ENCODE data around the gene ZNF526.

The ZNF526 gene

GRCh38 chr19:42274065-42274682 is 54.1 kb downstream of the ZNF526 start:
- no peak for TF ChIP-seq FOXM1 (IDR thresholded peaks at IDR 0.05; ENCODE audit: borderline replicate concordance, low read depth)
- TF ChIP-seq RAD21 (IDR thresholded peaks at IDR 0.05; ENCODE audit: low read depth): no peak
- TF ChIP-seq CEBPB (IDR thresholded peaks at IDR 0.05): no peak
- TF ChIP-seq MAX (IDR thresholded peaks at IDR 0.05): no peak
- no peak for TF ChIP-seq ZBTB7A (IDR thresholded peaks at IDR 0.05; ENCODE audit: low read depth)
- TF ChIP-seq REST (IDR thresholded peaks at IDR 0.05; ENCODE audit: low read depth): no peak
- no peak for TF ChIP-seq TAF1 (IDR thresholded peaks at IDR 0.05; ENCODE audit: low read depth)
- no peak for TF ChIP-seq TEAD4 (IDR thresholded peaks at IDR 0.05)
- no peak for TF ChIP-seq YY1 (IDR thresholded peaks at IDR 0.05; ENCODE audit: low read depth)
- TF ChIP-seq EGR1 (IDR thresholded peaks at IDR 0.05): no peak
- TF ChIP-seq EP300 (IDR thresholded peaks at IDR 0.05; ENCODE audit: borderline replicate concordance): no peak
- no peak for TF ChIP-seq USF1 (IDR thresholded peaks at IDR 0.05)
- no peak for TF ChIP-seq TCF12 (IDR thresholded peaks at IDR 0.05; ENCODE audit: low read depth)
- TF ChIP-seq NFIC (IDR thresholded peaks at IDR 0.05): no peak
- TF ChIP-seq CREB1 (IDR thresholded peaks at IDR 0.05; ENCODE audit: low read depth): no peak

GRCh38 chr19:42275103-42275502 is 55.0 kb downstream of the ZNF526 start:
- TF ChIP-seq TCF12 (IDR thresholded peaks at IDR 0.05; ENCODE audit: low read depth) (no peak), RAD21 (IDR thresholded peaks at IDR 0.05; ENCODE audit: low read depth) (no peak), EGR1 (IDR thresholded peaks at IDR 0.05) (no peak), EP300 (IDR thresholded peaks at IDR 0.05; ENCODE audit: borderline replicate concordance) (no peak), MAX (IDR thresholded peaks at IDR 0.05) (no peak), NFIC (IDR thresholded peaks at IDR 0.05) (no peak), ZBTB7A (IDR thresholded peaks at IDR 0.05; ENCODE audit: low read depth) (no peak), TEAD4 (IDR thresholded peaks at IDR 0.05) (no peak), CREB1 (IDR thresholded peaks at IDR 0.05; ENCODE audit: low read depth) (no peak), TAF1 (IDR thresholded peaks at IDR 0.05; ENCODE audit: low read depth) (no peak)

GRCh38 chr19:42275517-42275916 is 55.4 kb downstream of the ZNF526 start:
- TF ChIP-seq TAF1 (IDR thresholded peaks at IDR 0.05; ENCODE audit: low read depth) (no peak), RAD21 (IDR thresholded peaks at IDR 0.05; ENCODE audit: low read depth) (no peak), TCF12 (IDR thresholded peaks at IDR 0.05; ENCODE audit: low read depth) (no peak), FOXM1 (IDR thresholded peaks at IDR 0.05; ENCODE audit: borderline replicate concordance, low read depth) (no peak), EP300 (IDR thresholded peaks at IDR 0.05; ENCODE audit: borderline replicate concordance) (no peak), USF1 (IDR thresholded peaks at IDR 0.05) (no peak)

GRCh38 chr19:42276284-42276683 is 56.2 kb downstream of the ZNF526 start:
- TF ChIP-seq TEAD4 (IDR thresholded peaks at IDR 0.05) (no peak), USF1 (IDR thresholded peaks at IDR 0.05) (no peak), REST (IDR thresholded peaks at IDR 0.05; ENCODE audit: low read depth) (no peak), CEBPB (IDR thresholded peaks at IDR 0.05) (no peak), EP300 (IDR thresholded peaks at IDR 0.05; ENCODE audit: borderline replicate concordance) (no peak), ZBTB7A (IDR thresholded peaks at IDR 0.05; ENCODE audit: low read depth) (no peak), TCF12 (IDR thresholded peaks at IDR 0.05; ENCODE audit: low read depth) (no peak), EGR1 (IDR thresholded peaks at IDR 0.05) (no peak), FOXM1 (IDR thresholded peaks at IDR 0.05; ENCODE audit: borderline replicate concordance, low read depth) (no peak), TAF1 (IDR thresholded peaks at IDR 0.05; ENCODE audit: low read depth) (no peak), YY1 (IDR thresholded peaks at IDR 0.05; ENCODE audit: low read depth) (no peak)

- TF ChIP-seq NFIC (IDR thresholded peaks at IDR 0.05): no peak
- no peak for TF ChIP-seq FOXM1 (IDR thresholded peaks at IDR 0.05; ENCODE audit: borderline replicate concordance, low read depth)
- TF ChIP-seq MAX (IDR thresholded peaks at IDR 0.05): no peak
- TF ChIP-seq YY1 (IDR thresholded peaks at IDR 0.05; ENCODE audit: low read depth): no peak
- no peak for TF ChIP-seq TCF12 (IDR thresholded peaks at IDR 0.05; ENCODE audit: low read depth)
- no peak for TF ChIP-seq ZBTB7A (IDR thresholded peaks at IDR 0.05; ENCODE audit: low read depth)
- TF ChIP-seq EP300 (IDR thresholded peaks at IDR 0.05; ENCODE audit: borderline replicate concordance): no peak
- no peak for TF ChIP-seq CEBPB (IDR thresholded peaks at IDR 0.05)
- TF ChIP-seq CREB1 (IDR thresholded peaks at IDR 0.05; ENCODE audit: low read depth): no peak
- no peak for TF ChIP-seq RAD21 (IDR thresholded peaks at IDR 0.05; ENCODE audit: low read depth)
- no peak for TF ChIP-seq TEAD4 (IDR thresholded peaks at IDR 0.05)
- no peak for TF ChIP-seq EGR1 (IDR thresholded peaks at IDR 0.05)
- no peak for TF ChIP-seq TAF1 (IDR thresholded peaks at IDR 0.05; ENCODE audit: low read depth)
Measured at GRCh38 chr19:42276821-42277220, 56.7 kb downstream of the ZNF526 start.

Data from Ishikawa (cell line).